Measurements from ENCODE around the gene ANGPTL4. TPM values are rescaled to one million over a fixed set of nuclear protein-coding genes. Genes with fewer than 3 reads are reported as not detected.

Gene ANGPTL4
- total RNA-seq, 1 donor from 2014 or later = 82.0 TPM

DNA sequence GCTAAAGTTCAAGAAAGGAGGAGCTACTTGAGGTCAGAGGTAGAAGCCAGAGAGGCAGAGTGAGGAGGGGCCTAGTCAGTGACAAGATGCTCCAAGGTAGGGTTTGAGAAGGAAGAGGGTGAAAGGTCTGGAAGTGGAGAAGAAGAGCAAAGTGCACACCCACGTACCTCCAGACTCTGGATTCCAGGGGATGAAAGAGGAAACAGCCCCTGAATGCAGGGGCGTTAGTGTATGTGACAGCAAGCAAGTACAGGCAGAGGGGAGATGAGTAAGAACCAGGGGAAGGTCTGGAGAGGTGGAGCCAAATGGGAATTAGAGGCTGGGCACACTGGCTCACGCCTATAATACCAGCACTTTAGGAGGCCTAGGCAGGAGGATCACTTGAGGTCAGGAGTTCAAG is 34.0 kb upstream of the ANGPTL4 start:
- DNase-seq (ENCODE audit: low read depth) = no peak
- TF ChIP-seq, protein P1, sequence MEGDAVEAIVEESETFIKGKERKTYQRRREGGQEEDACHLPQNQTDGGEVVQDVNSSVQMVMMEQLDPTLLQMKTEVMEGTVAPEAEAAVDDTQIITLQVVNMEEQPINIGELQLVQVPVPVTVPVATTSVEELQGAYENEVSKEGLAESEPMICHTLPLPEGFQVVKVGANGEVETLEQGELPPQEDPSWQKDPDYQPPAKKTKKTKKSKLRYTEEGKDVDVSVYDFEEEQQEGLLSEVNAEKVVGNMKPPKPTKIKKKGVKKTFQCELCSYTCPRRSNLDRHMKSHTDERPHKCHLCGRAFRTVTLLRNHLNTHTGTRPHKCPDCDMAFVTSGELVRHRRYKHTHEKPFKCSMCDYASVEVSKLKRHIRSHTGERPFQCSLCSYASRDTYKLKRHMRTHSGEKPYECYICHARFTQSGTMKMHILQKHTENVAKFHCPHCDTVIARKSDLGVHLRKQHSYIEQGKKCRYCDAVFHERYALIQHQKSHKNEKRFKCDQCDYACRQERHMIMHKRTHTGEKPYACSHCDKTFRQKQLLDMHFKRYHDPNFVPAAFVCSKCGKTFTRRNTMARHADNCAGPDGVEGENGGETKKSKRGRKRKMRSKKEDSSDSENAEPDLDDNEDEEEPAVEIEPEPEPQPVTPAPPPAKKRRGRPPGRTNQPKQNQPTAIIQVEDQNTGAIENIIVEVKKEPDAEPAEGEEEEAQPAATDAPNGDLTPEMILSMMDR (conservative IDR thresholded peaks at IDR 0.05; ENCODE audit: low read depth, low read length) = no peak

GRCh38 chr19:8331263-8331845 is 32.6 kb upstream of the ANGPTL4 start:
- DNase-seq (ENCODE audit: low read depth) = no peak
- no peak overlapping the region for H3K4me3 ChIP-seq (ENCODE audit: low read depth, low read length)
- TF ChIP-seq, protein P1 (conservative IDR thresholded peaks at IDR 0.05; ENCODE audit: low read depth, low read length) = no peak

More for the DNA sequence above, 34.0 kb upstream of the ANGPTL4 start:
- H3K4me3 ChIP-seq (ENCODE audit: low read depth, low read length) = no peak overlapping the region

DNA sequence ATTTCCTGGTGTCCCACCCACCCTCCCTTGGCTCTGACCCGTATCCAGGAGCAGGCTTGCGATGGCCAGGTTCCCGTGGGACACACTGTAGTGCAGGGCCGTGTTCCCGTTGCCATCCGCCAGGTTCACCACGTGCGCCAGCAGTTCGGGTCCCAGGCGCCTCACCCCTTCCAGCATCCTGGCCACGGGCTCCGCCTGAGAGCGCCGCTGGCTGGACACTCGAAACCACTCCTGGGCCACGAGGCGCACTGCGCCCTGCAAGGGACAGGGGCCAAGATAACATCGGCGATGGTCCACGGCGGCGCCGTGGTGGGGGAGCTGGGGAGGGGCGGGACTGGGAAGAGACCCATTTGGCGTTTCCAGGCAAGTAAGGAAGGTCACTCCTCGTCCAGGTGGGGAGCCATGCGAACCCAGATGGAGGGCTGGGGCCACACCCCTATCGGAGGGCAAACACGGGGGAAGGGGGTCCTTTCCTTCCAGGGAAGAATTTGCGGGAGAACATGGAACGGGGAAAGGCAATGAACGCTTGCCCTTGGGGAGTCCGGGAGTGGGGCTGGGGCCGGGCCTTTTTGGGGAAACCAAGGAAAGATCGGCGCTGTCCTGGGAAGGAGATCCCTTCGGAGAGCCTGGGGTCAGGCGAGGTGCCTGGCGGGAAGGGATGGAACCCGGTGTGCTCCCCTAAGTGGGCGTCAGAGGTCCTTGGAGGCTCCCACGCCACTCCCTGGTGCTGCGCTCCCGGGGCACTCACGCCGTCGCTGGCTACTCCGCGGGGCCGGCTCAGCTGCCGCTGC is 30.8 kb upstream of the ANGPTL4 start:
- TF ChIP-seq, protein P1 (conservative IDR thresholded peaks at IDR 0.05; ENCODE audit: low read depth, low read length) = no peak
- no peak overlapping the region for H3K4me3 ChIP-seq (ENCODE audit: low read depth, low read length)
- no peak for DNase-seq (ENCODE audit: low read depth)

- peak overlapping the region; percentile 41 for H3K4me3 ChIP-seq (ENCODE audit: low read depth, low read length)
- TF ChIP-seq, protein P1 (conservative IDR thresholded peaks at IDR 0.05; ENCODE audit: low read depth, low read length) = no peak
- no peak for DNase-seq (ENCODE audit: low read depth)
Observed at GRCh38 chr19:8333767-8334457, 30.0 kb upstream of the ANGPTL4 start.

DNA sequence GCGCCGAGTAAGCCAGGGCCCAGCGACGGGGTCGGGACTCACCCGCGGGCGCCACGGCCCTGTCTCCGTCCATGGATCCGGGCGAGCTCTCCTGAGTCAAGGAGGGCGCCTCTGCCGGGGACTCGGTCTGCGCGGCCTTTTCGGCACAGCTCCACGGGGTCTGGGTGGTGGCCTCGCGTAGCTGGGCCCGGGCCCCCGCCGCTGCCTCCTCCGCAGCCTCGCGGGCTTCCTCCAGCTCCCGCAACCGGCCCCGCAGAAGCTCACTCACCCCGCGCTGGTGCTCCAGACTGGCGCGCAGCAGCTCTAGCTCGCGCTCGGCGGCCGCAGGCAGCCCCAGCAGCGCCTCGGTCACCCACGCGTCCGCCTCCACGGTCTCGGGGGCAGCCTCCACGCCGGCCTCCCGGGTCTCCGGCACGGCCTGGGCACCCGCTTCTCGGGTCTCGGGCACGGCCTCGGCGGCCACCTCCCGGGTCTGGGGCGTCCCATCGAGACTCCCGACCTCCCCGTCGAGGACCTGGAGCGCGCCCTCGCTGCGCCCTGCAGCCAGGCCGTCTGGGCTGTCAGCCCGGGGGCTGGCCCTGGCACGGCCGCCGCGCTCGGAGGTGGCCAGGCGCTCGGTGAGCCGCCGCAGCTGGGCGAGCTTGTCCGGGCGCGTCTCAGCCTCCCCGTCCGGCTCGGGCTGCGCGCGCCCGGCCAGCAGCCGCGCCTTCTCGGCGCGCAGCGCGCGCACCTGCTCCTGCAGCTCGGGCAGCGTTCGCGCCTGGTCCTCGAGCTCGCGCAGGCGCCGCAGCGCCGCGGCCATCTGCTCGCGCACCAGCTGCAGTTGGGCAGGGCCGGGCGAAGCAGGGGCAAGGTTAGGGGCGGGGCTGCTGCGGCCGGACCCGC is 29.3 kb upstream of the ANGPTL4 start:
- peak overlapping the region; percentile 41 for H3K4me3 ChIP-seq (ENCODE audit: low read depth, low read length)
- TF ChIP-seq, protein P1 (conservative IDR thresholded peaks at IDR 0.05; ENCODE audit: low read depth, low read length) = no peak
- DNase-seq (ENCODE audit: low read depth) = no peak

GRCh38 chr19:8335343-8336071 is 28.4 kb upstream of the ANGPTL4 start:
- DNase-seq (ENCODE audit: low read depth) = no peak
- H3K4me3 ChIP-seq (ENCODE audit: low read depth, low read length) = no peak overlapping the region
- TF ChIP-seq, protein P1 (conservative IDR thresholded peaks at IDR 0.05; ENCODE audit: low read depth, low read length) = peak; percentile 17
